Activated CD8-positive, alpha-beta memory T cell treated with anti-CD3 and anti-CD28 coated beads for 48 hours (primary cell): ENCODE data around the gene CRACR2B.

Experiments used
- DNase-seq, 3 experiments: peaks; one replicate each; pipeline ENCODE4 v3.0.0-alpha.2; 2020; ENCODE audit warnings: low read depth in 2 of 3, low spot score in 2 of 3

The CRACR2B gene

GRCh38 chr11:837189-837989 is 9.7 kb downstream of the CRACR2B start:
- DNase-seq, result no peak

GRCh38 chr11:837990-838307 is 10.2 kb downstream of the CRACR2B start:
- DNase-seq, result no peak

DNA sequence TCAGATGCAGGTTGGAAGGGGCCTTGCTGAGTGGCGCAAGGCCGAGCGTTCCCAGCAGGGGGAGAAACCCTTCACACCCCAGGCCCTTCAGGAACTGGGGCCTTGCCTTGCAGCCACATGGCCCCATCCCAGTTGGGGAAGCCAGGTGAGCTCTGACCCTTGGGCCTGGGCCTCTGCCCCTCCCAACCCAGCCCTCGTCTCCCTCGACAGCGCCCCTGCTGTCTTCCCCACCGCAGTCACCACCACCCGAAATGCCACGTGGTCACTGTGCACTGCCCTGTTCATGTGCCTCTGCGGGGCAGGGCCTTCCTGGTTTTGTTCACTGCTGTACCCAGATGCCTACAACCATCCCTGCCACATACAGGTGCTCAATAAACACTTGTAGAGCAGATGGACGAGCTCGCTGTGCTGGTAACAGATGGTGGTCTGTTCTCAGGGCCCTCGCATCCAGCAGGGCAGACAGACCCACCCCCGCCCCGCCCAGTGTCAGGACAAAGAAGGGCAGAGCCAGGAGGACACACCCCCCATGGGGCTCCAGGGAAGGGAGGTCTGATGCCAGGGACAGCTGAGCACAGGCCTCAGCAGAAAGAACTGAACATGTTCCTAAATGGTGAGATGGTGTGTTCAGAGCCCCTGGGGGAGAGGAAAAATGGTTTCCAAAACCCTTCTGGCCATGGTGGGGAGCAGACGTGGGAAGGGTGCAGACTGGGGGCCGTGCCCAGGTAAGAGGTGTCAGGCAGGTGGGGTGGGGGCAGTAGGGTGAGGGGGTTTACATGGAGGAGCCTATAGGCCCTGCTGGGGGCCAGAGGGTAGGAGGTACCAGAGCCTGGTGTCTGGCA is 10.9 kb downstream of the CRACR2B start:
- DNase-seq, result no peak

DNA sequence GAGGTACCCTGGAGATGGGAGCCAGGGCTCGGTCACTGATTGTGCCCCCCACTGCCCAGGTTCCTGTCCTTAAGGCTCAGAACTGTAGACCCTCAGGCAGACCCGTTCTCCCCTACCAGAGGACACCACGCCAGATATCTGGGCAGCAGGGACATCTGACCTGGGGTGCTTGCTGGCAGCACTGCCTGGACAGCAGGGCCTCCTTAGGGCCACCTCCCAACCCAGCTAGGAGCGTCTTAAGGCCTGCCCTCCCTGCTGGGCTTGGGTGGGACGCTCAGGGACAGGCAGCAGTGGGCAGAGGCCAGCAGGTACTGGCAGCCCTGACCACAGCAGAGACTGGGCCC is 11.5 kb downstream of the CRACR2B start:
- no peak for DNase-seq

DNA sequence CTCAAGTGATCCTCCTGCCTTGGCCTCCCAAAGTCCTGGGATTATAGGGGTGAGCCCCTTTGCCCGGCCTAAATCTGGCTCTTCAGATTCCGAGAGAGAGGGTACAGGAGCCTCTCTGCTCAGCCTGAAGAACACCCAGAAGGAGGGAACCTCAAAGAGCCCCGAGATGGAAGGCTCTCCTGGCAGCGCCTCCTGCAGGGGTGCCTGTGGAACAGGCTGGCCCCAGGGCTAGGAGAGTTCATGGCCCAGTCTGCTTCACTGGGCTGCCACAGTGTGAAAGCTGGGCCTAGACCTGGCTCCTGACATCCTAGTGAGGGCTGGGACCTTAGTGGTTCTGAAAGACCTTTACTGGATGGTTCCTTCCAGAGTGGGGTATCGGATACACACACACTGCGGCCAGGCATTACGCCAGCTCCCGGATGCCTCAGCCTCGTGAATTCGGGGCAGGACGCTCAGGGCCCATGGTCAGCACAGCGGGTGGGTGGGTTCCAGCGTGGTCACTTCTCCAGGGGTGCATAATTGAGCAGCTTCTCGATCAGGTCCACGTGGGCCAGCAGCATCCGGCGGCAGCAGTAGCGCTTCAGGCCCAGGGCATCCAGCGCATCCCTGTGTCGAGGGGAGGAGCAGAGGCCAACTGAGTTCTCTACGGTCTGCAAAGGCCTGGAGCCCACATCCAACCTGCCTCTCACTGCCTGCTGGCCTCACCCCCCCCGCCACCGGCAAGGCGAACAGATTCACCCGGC is 12.3 kb downstream of the CRACR2B start:
- DNase-seq, result no peak

DNA sequence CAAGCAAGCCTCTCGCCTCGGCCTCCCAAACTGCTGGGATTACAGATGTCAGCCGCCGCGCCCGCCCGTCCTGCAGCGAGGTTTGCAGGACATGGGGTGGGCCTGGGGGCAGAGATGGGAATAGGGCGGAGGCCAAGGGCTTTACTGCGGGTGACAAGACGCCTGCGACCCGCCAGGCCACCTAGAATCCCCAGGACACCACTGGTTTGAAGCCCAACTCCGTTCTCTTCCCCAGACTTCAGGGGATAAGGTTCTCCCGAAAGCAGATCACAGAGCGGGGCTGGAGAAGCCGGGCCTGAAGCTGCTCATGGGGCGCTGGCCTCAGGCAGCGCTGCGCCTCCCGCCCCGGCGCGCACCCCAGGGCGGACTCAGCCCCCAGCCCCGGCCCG is 14.3 kb downstream of the CRACR2B start:
- no peak for DNase-seq

- peak; percentile 72 to 86 (median 81) for DNase-seq
Observed at GRCh38 chr11:842370-843002, 14.8 kb downstream of the CRACR2B start, which contains the start of the genes POLR2L and TSPAN4. Gene POLR2L, minus strand, starts transcription at chr11:842529. Its CDS starts 21 bp downstream, at chr11:842508. Gene TSPAN4, plus strand, starts transcription at chr11:842852. Its CDS starts 7,453 bp downstream, at chr11:850305.

DNA sequence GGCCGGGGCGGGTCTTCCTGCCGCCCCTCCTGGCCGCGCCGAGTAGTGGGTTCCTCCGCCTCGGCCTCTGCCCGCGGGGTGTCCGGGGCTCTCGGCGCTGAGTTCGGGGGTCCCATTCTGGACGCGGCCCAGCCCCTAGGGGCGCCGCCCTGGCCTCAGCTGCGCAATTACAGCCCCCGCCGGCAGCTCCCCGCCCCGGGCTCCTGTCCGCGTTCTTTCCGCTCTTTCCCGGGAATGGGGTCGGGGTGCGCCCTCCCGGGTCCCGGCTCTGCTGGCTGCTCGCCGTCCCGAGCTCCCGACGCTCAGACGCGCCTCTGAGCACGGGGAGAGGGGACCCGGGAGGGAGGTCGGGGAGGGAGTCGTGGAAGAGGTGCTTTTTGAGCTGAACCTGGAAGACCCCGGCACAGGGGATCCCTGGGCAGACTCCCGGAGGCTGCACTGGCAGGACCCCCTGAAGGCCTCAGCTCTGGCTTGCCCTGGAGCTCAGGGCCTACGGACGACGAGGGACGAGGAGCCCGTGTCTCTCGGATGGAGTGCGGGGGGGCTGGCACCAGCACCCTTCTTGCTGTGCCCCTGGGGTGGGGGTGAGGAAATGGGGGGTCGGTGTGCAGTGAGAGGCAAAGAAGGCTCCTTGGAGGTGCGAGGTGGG is 15.5 kb downstream of the CRACR2B start:
- DNase-seq, result no peak

GRCh38 chr11:843818-844692 is 16.3 kb downstream of the CRACR2B start:
- no peak for DNase-seq

GRCh38 chr11:844693-845644 is 17.2 kb downstream of the CRACR2B start:
- DNase-seq, result no peak

GRCh38 chr11:845872-846495 is 18.3 kb downstream of the CRACR2B start:
- DNase-seq, result no peak

- no peak for DNase-seq
Observed at GRCh38 chr11:846496-847098, 18.9 kb downstream of the CRACR2B start.

DNA sequence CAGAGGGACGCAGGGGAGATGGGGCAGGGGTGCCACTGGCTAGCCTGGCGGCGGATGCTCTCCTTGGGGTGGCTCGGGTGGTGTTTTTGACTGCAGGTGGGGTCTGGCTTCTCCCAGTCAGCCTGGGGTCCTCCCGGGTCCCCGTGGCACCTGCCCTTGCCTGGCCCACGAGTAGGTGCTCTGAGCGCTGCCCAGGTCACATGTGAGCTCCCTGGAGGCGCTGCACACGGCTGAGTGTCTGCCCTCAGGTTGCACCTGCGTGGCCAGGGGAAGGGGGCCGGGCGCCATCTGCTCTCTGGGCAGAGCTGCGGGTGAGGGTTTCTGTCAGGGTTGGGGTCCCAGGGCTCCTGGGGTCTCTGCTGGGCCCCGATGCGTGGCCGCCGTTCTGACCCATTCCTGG is 20.2 kb downstream of the CRACR2B start:
- DNase-seq, result no peak

DNA sequence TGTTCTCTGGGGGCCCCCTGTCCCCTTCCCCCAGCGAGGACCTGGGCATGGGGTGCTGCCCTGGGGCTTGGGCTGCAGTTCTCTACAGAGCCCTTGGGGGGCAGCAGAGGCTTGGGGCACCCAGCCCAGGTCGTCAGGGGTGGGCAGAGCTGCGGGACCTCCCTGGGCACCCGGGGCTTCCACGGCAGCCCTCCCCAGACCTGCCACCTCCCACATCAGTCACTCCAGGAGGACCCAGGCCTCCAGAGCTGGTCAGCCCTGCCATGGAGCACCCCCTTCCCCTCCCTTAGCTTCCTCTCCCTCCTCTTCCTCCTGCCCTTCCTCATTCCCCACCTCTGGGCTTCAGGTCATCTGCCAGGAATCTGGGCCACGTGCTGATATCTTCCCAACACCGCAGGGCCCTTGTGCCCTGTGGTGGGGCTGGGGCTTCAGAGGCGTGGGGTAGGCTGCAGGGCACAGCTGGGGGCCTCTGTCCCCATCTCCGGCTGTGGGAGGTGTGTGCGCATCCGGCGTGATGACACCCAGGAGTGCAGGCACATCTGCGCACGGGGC is 20.7 kb downstream of the CRACR2B start:
- peak in 2 of 3 experiments; percentile 53 to 70 for DNase-seq

GRCh38 chr11:849104-849824 is 21.5 kb downstream of the CRACR2B start:
- DNase-seq, result no peak

DNA sequence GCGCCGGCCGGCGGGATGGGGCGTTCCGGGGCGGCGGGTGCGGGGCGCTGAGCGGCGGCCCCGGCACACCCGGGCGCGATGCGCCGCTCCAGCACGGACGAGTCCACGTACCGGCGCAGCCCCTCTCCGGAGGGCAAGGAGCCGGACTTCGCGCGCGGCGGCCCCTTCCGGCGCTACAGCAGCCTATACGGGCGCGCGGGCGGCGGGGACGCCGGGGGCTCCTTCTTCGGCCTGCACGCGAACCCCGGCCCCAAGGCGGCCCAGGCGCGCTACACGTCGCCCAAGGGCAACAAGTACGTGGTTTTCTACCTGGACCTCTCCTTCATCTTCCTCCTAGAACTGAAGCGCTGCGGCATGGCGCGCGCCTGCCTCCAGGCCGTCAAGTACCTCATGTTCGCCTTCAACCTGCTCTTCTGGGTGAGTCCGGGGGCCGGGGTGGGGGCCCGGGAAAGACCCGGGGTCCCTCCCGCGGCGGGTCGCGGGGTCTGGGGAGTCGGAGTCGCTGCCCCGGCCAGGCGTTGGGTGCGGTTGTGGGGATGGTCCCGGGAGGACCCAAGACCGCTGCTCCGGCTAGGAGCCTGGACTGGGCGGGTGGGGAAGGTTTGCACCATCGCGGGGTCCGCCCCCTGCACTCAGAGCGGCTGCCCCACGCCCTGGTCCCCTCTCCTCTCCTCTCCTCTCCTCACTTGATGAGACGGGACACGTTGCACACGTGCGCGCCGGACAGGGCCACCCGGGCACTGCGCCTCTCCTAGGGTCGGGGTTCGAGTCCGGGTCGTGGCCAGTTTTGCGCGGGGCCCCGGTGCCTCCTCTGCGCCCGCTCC is 22.4 kb downstream of the CRACR2B start:
- DNase-seq, result no peak
